Naive B cell (primary cell): ENCODE results near the gene ASTN2. TPM values are rescaled to one million over a fixed set of nuclear protein-coding genes. Genes with fewer than 3 reads are reported as not detected.

Experiments
- ATAC-seq, 2 donors: fragments of 150-1000 bp; cut with Tn5 transposase; 2 replicates each; pipeline ENCODE4 v1.10.0; 2021; ENCODE audit warnings: low read depth in 2 of 2, mild to moderate bottlenecking in 2 of 2, moderate library complexity in 2 of 2
- DNase-seq: peaks from one replicate; pipeline ENCODE4 v3.0.0; 2022
- H3K27ac Mint-ChIP-seq, 6 donors: one replicate each; pipeline ENCODE4 v1.8.0; 2020 to 2022; ENCODE audit warnings: mild to moderate bottlenecking in 6 of 6, mixed read lengths in 6 of 6, moderate library complexity in 5 of 6, inconsistent platforms in 2 of 6
- H3K27me3 Mint-ChIP-seq, 3 donors: one replicate each; pipeline ENCODE4 v1.8.0; 2021 to 2022; ENCODE audit warnings: mixed read lengths in 3 of 3, mild to moderate bottlenecking in 1 of 3
- H3K36me3 Mint-ChIP-seq, 2 donors: one replicate each; pipeline ENCODE4 v1.8.0; 2020 to 2022; ENCODE audit warnings: mixed read lengths in 2 of 2, inconsistent platforms in 1 of 2, mild to moderate bottlenecking in 1 of 2
- H3K4me1 Mint-ChIP-seq, 3 donors: one replicate each; pipeline ENCODE4 v1.8.0; 2020 to 2022; ENCODE audit warnings: mixed read lengths in 3 of 3, inconsistent platforms in 1 of 3, mild to moderate bottlenecking in 1 of 3, moderate library complexity in 1 of 3
- H3K4me3 Mint-ChIP-seq, 8 donors: one replicate each; pipeline ENCODE4 v1.8.0; 2020 to 2022; ENCODE audit warnings: mild to moderate bottlenecking in 8 of 8, mixed read lengths in 8 of 8, moderate library complexity in 8 of 8, inconsistent platforms in 2 of 8
- H3K9me3 Mint-ChIP-seq, 7 donors: one replicate each; pipeline ENCODE4 v1.8.0; 2020 to 2022; ENCODE audit warnings: mixed read lengths in 7 of 7, mild to moderate bottlenecking in 5 of 7, inconsistent platforms in 2 of 7, moderate library complexity in 1 of 7
- polyA plus RNA-seq, 6 donors: library from polyadenylated mRNA; unstranded; fragments of 300-500 nt; fragmentation: Illumina TruSeq; gene quantifications; one replicate each; pipeline ENCODE4 v1.2.3, GENCODE V29; 2021; ENCODE audit warnings: low read depth in 6 of 6

The ASTN2 gene
- polyA plus RNA-seq, 6 donors from 2014 or later: 0.89 to 2.5 (median 1.5) TPM; not detected in 1

DNA sequence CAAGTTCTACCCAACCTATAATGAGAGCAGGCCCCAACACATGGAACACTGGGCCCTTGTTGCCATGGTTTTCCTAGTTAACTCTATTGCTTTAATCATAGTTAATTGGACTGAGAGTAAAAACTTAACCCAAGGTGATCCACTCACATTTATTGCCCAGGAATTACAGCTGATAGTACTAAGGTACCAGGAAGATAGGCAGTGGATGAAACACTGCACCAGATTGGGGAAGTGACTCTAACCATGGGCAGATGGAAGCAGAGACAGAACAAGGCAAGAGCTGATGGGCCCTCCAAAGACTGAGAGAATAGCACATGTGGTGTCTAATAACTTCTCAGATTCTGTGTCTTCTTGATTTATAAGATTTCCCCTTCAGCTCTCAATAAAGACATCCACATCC is 873.5 kb downstream of the ASTN2 start:
- no peak for DNase-seq
- peaks cover 5 to 16% (median 9%) of the 10 kb centered on the region in 7 donors for H3K9me3 Mint-ChIP-seq
- H3K36me3 Mint-ChIP-seq: peaks cover 0 to 20% of the 10 kb centered on the region in 2 donors
- H3K4me1 Mint-ChIP-seq: no peaks in the 10 kb centered on the region
- no peak for ATAC-seq
- H3K27ac Mint-ChIP-seq: no peak overlapping the region
- H3K4me3 Mint-ChIP-seq: no peak overlapping the region
- peaks cover 0 to 10% (median 2%) of the 10 kb centered on the region in 3 donors for H3K27me3 Mint-ChIP-seq

DNA sequence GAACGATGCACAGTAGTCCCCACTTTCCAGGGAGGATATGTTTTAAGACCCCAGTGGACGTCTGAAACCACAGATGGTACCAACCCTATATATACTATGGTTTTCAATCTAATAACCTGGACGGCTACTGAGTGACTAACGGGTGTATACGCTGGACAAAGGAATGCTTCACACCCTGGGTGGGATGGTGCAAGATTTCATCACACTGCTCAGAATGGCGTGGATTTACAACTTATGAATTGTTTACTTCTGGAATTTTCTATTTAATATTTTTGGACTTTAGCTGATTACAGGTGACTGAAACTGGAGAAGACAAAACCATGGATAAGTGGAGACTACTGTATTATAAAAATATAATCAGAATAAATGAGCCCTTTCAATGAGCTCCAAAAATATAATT is 875.3 kb downstream of the ASTN2 start:
- DNase-seq: no peak
- Mint-ChIP-seq H3K27me3 (peaks cover 0 to 10% (median 6%) of the 10 kb centered on the region in 3 donors), H3K9me3 (peaks cover 9 to 23% (median 14%) of the 10 kb centered on the region in 7 donors), H3K36me3 (peaks cover 0 to 20% of the 10 kb centered on the region in 2 donors), H3K4me1 (no peaks in the 10 kb centered on the region), H3K4me3 (no peak overlapping the region), H3K27ac (no peak overlapping the region)
- no peak for ATAC-seq

DNA sequence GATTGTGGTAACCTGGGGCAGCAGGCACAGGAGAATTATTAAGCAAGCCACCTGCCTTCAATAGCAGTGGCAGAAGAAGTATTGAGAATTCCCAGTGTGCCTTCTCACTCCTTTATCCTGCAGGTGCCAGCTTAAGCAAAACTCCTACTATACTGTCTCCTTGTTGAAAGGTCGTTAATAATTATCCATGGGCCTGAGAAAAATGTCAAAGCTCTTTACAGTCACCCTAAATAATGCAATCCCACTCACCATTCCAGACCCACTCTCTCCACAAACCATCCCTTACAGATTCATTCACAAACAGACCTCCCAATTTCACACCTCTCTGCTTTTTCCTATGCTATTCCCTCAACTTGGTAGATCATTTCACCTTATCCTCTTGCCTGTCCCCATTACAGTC is 889.2 kb downstream of the ASTN2 start:
- Mint-ChIP-seq H3K27me3 (no peaks in the 10 kb centered on the region), H3K4me3 (no peak overlapping the region), H3K9me3 (peaks cover 6 to 43% (median 29%) of the 10 kb centered on the region in 7 donors), H3K4me1 (no peaks in the 10 kb centered on the region), H3K36me3 (no peaks in the 10 kb centered on the region), H3K27ac (no peak overlapping the region)
- DNase-seq (no peak), ATAC-seq (no peak)

DNA sequence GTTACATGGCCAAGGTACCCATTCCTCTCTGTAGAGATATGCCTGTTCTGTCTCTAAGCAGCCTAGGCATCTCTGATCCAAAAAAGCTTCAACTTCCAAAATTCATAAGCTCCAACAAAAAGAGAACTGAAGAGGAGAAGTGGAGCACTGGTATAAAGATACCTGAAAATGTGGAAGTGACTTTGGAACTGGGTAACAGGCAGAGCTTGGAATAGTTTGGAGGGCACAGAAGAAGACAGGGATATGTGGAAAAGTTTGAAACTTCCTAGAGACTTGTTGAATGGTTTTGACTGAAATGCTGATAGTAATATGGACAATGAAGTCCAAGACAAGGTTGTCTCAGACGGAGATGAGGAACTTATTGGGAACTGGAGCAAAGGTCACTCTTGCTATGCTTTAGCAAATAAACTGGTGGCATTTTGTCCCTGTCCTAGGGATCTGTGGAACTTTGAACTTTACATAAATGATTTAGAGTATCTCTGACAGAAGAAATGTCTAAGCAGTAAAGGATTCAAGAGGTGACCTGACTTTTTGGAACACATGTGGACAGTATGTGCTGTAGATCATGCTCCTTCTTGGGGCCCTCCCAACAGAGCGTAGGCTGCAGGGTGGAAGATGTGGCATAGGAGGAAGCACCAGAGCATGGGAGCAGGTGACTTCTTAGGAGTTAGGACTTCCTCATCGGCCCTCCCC is 889.9 kb downstream of the ASTN2 start:
- H3K4me1 Mint-ChIP-seq: no peaks in the 10 kb centered on the region
- peaks cover 0 to 2% of the 10 kb centered on the region in 2 donors for H3K36me3 Mint-ChIP-seq
- DNase-seq: no peak
- peaks cover 11 to 48% (median 34%) of the 10 kb centered on the region in 7 donors for H3K9me3 Mint-ChIP-seq
- H3K27ac Mint-ChIP-seq: peak overlapping the region in 1 of 6 donors; percentile 39
- no peaks in the 10 kb centered on the region for H3K27me3 Mint-ChIP-seq
- H3K4me3 Mint-ChIP-seq: no peak overlapping the region
- ATAC-seq: no peak

DNA sequence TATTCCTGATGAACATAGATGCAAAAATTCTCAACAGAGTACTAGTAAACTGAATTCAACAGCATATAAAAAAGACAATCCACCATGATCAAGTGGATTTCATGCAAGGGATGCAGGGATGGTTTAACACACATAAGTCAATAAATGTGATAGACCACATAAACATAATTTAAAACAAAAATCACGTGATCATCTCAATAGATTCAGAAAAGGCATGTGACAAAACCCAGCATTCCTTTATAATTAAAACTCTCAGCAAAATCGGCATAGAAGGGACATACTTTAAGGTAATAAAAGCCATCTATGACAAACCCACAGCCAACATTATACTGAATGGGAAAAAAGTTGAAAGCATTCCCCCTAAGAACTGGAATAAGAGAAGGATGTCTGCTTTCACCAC is 894.6 kb downstream of the ASTN2 start:
- Mint-ChIP-seq H3K4me3 (no peak overlapping the region), H3K9me3 (peaks cover 17 to 58% (median 41%) of the 10 kb centered on the region in 7 donors), H3K36me3 (peaks cover 4 to 24% of the 10 kb centered on the region in 2 donors), H3K27me3 (no peaks in the 10 kb centered on the region), H3K4me1 (no peaks in the 10 kb centered on the region), H3K27ac (no peak overlapping the region)
- ATAC-seq (no peak), DNase-seq (no peak)

DNA sequence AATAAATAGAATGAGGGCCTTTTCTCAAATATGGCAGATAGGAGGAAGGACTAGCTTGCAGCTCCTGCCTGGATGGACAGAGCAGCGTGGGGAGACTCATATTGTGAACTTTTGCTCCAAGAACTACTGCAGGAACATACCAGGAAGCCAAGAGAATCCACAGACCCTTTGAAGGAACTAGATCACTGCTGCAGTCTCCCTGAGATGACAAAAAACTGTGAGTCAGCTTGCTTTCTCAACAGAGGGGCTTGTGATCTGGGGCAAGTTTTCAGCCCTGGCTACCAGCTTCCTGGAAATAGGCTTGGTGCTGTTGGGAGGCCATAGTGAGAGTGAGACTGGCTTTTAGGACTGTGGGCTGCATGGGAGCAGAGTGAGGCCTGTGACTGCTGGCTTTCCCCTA is 898.4 kb downstream of the ASTN2 start:
- H3K27ac Mint-ChIP-seq: no peak overlapping the region
- ATAC-seq (no peak), DNase-seq (no peak)
- H3K9me3 Mint-ChIP-seq: peaks cover 21 to 66% (median 50%) of the 10 kb centered on the region in 7 donors
- peaks cover 4 to 34% of the 10 kb centered on the region in 2 donors for H3K36me3 Mint-ChIP-seq
- no peaks in the 10 kb centered on the region for H3K27me3 Mint-ChIP-seq
- H3K4me3 Mint-ChIP-seq: no peak overlapping the region
- no peaks in the 10 kb centered on the region for H3K4me1 Mint-ChIP-seq

DNA sequence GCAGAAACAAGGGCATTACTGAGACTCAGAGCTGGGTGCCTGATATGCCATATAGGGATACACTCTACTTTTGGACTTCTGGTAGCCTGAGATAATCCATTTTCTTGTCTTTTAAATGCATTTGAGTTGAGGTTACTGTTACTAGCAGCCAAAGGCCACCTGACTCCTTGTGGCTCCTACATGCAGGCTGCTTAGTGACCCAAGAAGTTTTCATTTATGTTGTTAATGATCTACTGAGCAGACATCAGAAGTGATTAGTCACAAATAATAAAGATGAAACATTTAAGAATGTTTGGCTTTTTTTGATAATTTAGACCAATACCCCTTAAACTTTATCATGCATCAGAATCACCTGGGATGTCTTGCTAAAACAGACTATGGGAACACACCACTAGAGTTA is 899.3 kb downstream of the ASTN2 start:
- H3K4me1 Mint-ChIP-seq: no peaks in the 10 kb centered on the region
- no peak for ATAC-seq
- H3K36me3 Mint-ChIP-seq: peaks cover 4 to 35% of the 10 kb centered on the region in 2 donors
- DNase-seq: no peak
- no peak overlapping the region for H3K4me3 Mint-ChIP-seq
- no peak overlapping the region for H3K27ac Mint-ChIP-seq
- no peaks in the 10 kb centered on the region for H3K27me3 Mint-ChIP-seq
- H3K9me3 Mint-ChIP-seq: peaks cover 18 to 65% (median 49%) of the 10 kb centered on the region in 7 donors

DNA sequence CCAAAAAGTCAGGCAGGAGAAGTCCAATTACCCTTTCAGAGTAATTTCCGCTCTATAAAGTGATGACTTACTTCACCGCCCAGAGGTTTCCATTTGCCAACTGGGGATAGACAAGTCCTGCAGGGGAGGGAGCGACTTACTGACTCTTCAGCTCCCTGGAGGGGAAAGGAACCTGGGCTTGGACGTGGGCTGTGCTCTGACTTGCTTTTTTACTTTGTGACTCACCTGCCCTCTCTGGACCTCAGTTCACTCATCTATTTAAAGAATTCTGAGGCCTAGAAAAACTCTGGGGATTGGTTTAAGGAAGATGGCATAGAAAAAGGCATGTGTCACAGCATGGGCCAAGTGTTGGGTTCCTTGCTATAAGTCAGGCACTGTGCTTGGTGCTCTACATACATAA is 908.2 kb downstream of the ASTN2 start:
- ATAC-seq: no peak
- H3K27ac Mint-ChIP-seq: no peak overlapping the region
- no peak overlapping the region for H3K4me3 Mint-ChIP-seq
- H3K4me1 Mint-ChIP-seq: peaks cover 0 to 11% (median 0%) of the 10 kb centered on the region in 3 donors
- peaks cover 17 to 32% (median 26%) of the 10 kb centered on the region in 7 donors for H3K9me3 Mint-ChIP-seq
- no peaks in the 10 kb centered on the region for H3K27me3 Mint-ChIP-seq
- DNase-seq: no peak
- peaks cover 0 to 14% of the 10 kb centered on the region in 2 donors for H3K36me3 Mint-ChIP-seq

DNA sequence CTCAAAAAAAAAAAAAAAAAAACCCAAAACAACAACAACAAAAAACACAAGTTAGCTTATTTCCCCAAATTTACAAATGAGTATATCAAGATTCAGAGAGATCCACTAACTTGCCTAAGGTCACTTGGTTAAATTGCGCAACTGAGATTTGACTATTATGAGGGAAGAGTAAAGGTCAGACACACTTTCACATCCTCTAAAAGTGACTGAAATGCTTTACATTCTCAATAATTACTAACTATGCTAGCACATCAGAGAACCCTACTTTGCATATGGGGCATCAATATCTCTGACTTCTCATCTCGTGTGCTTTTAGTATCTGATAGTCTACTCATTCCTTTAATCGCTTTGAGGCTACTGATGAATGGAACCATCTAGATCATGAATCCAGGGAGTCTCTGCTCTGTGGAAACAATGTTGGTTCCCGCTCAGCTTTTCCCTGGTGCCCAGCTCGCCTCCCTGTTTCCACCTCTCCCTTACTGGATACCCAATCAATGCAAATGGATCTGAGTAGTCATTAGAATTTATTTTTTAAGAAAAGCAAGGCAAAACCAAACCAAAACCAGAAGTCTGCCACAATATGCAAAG is 909.9 kb downstream of the ASTN2 start:
- Mint-ChIP-seq H3K27ac (no peak overlapping the region), H3K36me3 (peaks cover 0 to 11% of the 10 kb centered on the region in 2 donors), H3K27me3 (no peaks in the 10 kb centered on the region), H3K9me3 (peaks cover 12 to 21% (median 17%) of the 10 kb centered on the region in 7 donors), H3K4me1 (peaks cover 0 to 11% (median 0%) of the 10 kb centered on the region in 3 donors), H3K4me3 (peak overlapping the region in 1 of 8 donors; percentile 23)
- no peak for ATAC-seq
- DNase-seq: no peak

DNA sequence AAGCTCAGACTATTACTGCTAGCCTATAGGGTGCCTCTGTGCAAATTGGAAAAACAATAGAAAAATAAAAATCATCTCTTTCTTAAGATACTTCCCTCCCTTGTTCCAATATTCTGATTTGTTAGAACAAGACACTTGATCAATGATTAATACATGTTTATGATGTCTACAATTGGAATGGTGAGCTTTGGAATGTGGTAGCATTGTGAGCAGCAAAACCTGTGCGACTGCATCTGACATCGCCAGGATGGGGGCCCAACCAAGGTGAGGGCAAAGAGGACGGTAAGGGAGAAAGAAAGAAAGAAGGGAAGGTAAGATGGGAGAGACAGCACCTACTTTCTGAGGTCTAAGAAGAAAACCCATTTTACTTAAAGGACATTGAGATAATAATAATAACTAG is 910.8 kb downstream of the ASTN2 start:
- ATAC-seq: no peak
- H3K4me1 Mint-ChIP-seq: peaks cover 0 to 11% (median 0%) of the 10 kb centered on the region in 3 donors
- no peak overlapping the region for H3K27ac Mint-ChIP-seq
- DNase-seq: no peak
- H3K4me3 Mint-ChIP-seq: no peak overlapping the region
- peaks cover 6 to 21% (median 10%) of the 10 kb centered on the region in 7 donors for H3K9me3 Mint-ChIP-seq
- peaks cover 0 to 11% of the 10 kb centered on the region in 2 donors for H3K36me3 Mint-ChIP-seq
- H3K27me3 Mint-ChIP-seq: no peaks in the 10 kb centered on the region

DNA sequence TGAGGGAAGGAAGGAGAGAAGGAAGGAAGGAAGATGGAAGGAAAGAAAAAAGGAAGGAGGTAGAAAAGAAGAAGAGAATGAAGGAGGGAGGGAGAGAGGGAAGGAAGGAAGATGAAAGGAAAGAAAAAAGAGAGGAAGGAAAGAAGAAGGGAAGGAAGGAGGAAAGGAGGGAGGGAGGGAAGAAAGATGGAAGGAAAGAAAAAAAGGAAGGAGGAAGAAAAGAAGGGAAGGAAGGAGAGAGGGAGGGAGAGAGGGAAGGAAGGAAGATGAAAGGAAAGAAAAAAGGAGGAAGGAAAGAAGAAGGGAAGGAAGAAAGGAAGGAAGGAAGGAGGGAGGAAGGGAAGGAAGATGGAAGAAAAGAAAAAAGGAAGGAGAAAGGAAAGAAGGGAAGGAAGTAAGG is 912.1 kb downstream of the ASTN2 start:
- peaks cover 0 to 11% (median 0%) of the 10 kb centered on the region in 3 donors for H3K4me1 Mint-ChIP-seq
- peaks cover 0 to 11% of the 10 kb centered on the region in 2 donors for H3K36me3 Mint-ChIP-seq
- no peaks in the 10 kb centered on the region for H3K27me3 Mint-ChIP-seq
- peaks cover under 1 to 20% (median 8%) of the 10 kb centered on the region in 7 donors for H3K9me3 Mint-ChIP-seq
- no peak overlapping the region for H3K4me3 Mint-ChIP-seq
- peak overlapping the region in 2 of 6 donors; percentile 31 to 78 for H3K27ac Mint-ChIP-seq
- ATAC-seq (no peak), DNase-seq (no peak)

DNA sequence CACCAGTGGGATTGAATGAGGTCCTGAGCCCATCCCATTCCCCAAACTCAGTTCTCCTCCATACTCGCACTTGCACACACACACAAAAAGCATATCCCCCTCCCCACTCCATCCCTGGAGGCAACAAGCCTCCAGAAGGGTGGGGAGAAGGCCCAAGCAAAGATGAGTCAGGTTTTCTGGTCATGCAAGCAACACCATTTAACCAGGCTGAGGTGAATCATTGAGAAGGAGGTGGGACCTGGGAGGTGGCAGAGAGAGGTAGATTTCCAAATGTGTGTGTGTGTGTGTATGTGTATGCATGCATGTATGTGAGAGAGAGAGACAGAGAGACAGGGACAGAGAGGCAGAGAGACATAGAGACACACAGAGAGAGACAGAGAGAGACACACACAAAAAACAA is 913.0 kb downstream of the ASTN2 start:
- DNase-seq: no peak
- Mint-ChIP-seq H3K4me1 (peaks cover 0 to 11% (median 0%) of the 10 kb centered on the region in 3 donors), H3K9me3 (peaks cover 0 to 16% (median 7%) of the 10 kb centered on the region in 7 donors), H3K4me3 (no peak overlapping the region), H3K27me3 (no peaks in the 10 kb centered on the region), H3K36me3 (peaks cover 0 to 11% of the 10 kb centered on the region in 2 donors), H3K27ac (peak overlapping the region in 1 of 6 donors; percentile 19)
- ATAC-seq: no peak

DNA sequence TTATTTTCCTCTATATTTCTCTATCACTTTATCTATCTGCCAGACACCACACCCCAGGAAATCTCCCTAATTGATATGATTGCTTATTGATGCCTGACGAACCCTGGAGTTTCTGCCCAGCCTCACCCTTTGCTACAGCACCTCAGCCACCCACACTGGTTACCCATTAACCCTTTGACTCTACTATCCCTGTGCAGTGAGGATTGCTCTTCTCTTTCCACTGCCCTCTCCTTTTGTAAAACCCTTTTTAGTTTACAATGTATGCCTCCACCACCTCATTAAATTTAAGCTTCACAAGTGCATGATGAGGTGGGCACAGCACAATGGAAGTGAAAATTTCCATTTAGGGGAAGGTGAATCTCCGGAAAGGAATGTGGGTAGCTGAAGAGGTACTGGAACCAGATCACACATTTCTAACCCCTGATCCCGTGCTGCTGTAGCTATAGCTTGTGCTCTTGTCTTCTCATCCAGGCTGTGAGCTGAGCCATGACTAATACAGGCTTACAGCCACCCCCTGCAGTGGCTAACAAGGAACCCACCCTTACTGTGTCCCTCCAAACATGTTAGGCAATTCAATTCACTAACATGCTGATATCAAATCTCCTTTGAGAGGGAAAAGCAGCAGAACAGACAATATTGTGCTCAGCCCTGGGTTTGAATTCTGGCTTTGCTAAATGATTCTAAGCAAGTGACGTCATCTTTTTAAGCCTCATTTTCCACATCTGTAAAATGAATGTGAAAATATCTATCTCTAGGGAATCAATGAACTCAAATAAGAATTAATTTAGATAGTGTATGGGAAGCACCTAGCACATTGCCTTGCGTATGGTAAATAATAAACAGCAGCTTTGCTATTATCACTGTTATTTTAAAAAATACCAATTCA is 914.6 kb downstream of the ASTN2 start:
- no peak overlapping the region for H3K4me3 Mint-ChIP-seq
- H3K27me3 Mint-ChIP-seq: peaks cover 0 to 8% (median 0%) of the 10 kb centered on the region in 3 donors
- H3K4me1 Mint-ChIP-seq: peaks cover 0 to 4% (median 0%) of the 10 kb centered on the region in 3 donors
- peaks cover 0 to 13% (median 8%) of the 10 kb centered on the region in 7 donors for H3K9me3 Mint-ChIP-seq
- DNase-seq (no peak), ATAC-seq (no peak)
- peak overlapping the region in 1 of 6 donors; percentile 81 for H3K27ac Mint-ChIP-seq
- H3K36me3 Mint-ChIP-seq: peaks cover 0 to 11% of the 10 kb centered on the region in 2 donors
